T-cell (primary cell): ENCODE data around the gene NAV2. TPM values are rescaled to one million over a fixed set of nuclear protein-coding genes. Genes with fewer than 3 reads are reported as not detected.

ENCODE experiments used
- ATAC-seq, 4 experiments: fragments of 200-7000 bp in 3 of 4; fragments of 150-1000 bp in 1 of 4; cut with Tn5 transposase; replicated peaks in 1 of 4; 1 replicate in 3 of 4; 2 replicates in 1 of 4; pipeline ENCODE4 v1.10.0; 2021; ENCODE audit warnings: moderate library complexity in 3 of 4, mild to moderate bottlenecking in 2 of 4, moderate number of reproducible peaks in 1 of 4
- CTCF ChIA-PET, 2 donors: fragments of 300-600 bp; sonication (Branson Sonifier 250); formaldehyde crosslinking; loops; one replicate each; lab custom pipeline; 2022; ENCODE audit warnings: antibody characterized with exemption in 2 of 2; lab: Charles Lee
- POLR2A ChIA-PET, 2 donors: fragments of 300-600 bp; sonication (Branson Sonifier 250); formaldehyde crosslinking; loops; one replicate each; lab custom pipeline; 2022; ENCODE audit warnings: antibody characterized with exemption in 2 of 2; lab: Charles Lee
- DNase-seq, 35 experiments: peaks; one replicate each; pipeline versions ENCODE4 v3.0.0 to v3.0.0-alpha.2; 2013 to 2023
- H3K27ac ChIP-seq: one replicate; pipeline ENCODE4 v1.5.1; 2013; ENCODE audit warnings: low read length
- H3K27me3 ChIP-seq, 2 experiments: replicated peaks in 1 of 2; 1 replicate in 1 of 2; 2 replicates in 1 of 2; pipeline versions ENCODE4 v1.6.1 to v1.7.0; 2013; ENCODE audit warnings: low read length in 1 of 2, mixed read lengths in 1 of 2; ENCODE audit not compliant: control insufficient read depth in 2 of 2, insufficient read depth in 2 of 2; ENCODE audit errors: extremely low read depth in 1 of 2
- H3K36me3 ChIP-seq, 2 donors: 1 replicate in 1 of 2; 2 replicates in 1 of 2; pipeline versions ENCODE4 v1.6.1 to v1.7.0; 2013; ENCODE audit warnings: low read length in 1 of 2; ENCODE audit not compliant: control insufficient read depth in 2 of 2, insufficient read depth in 1 of 2; ENCODE audit errors: extremely low read depth in 1 of 2
- H3K4me1 ChIP-seq, 2 experiments: 1 replicate in 1 of 2; 2 replicates in 1 of 2; pipeline versions ENCODE4 v1.6.1 to v1.7.0; 2013; ENCODE audit warnings: low read length in 2 of 2, mixed read lengths in 1 of 2; ENCODE audit not compliant: insufficient read depth in 2 of 2, control insufficient read depth in 1 of 2; ENCODE audit errors: extremely low read depth in 1 of 2
- H3K4me3 ChIP-seq, 2 donors: 1 replicate in 1 of 2; 2 replicates in 1 of 2; pipeline versions ENCODE4 v1.5.1 to v1.7.0; 2013; ENCODE audit warnings: mild to moderate bottlenecking in 2 of 2, low read length in 1 of 2, moderate library complexity in 1 of 2; ENCODE audit not compliant: control insufficient read depth in 1 of 2; ENCODE audit errors: extremely low read depth in 1 of 2
- H3K9me3 ChIP-seq: 2 replicates; pipeline ENCODE4 v1.7.0; 2013
- H3K27ac Mint-ChIP-seq, 2 donors: one replicate each; pipeline ENCODE4 v1.8.0; 2020 to 2021; ENCODE audit warnings: mild to moderate bottlenecking in 2 of 2, mixed read lengths in 2 of 2
- H3K27me3 Mint-ChIP-seq, 2 donors: one replicate each; pipeline ENCODE4 v1.8.0; 2021 to 2022; ENCODE audit warnings: mixed read lengths in 2 of 2
- H3K36me3 Mint-ChIP-seq: one replicate; pipeline ENCODE4 v1.8.0; 2021; ENCODE audit warnings: mixed read lengths
- H3K4me1 Mint-ChIP-seq, 3 donors: one replicate each; pipeline ENCODE4 v1.8.0; 2020 to 2022; ENCODE audit warnings: mixed read lengths in 3 of 3, mild to moderate bottlenecking in 1 of 3
- H3K4me3 Mint-ChIP-seq, 3 donors: one replicate each; pipeline ENCODE4 v1.8.0; 2020 to 2022; ENCODE audit warnings: mild to moderate bottlenecking in 3 of 3, mixed read lengths in 3 of 3, moderate library complexity in 3 of 3
- H3K9me3 Mint-ChIP-seq, 3 donors: one replicate each; pipeline ENCODE4 v1.8.0; 2020 to 2022; ENCODE audit warnings: mixed read lengths in 3 of 3
- WGBS: methylation state at CpG from one replicate; pipeline ENCODE4 v1.1.5; 2013; ENCODE audit warnings: missing lambda C conversion rate; ENCODE audit not compliant: insufficient coverage; 5-methylcytosine and 5-hydroxymethylcytosine counted together
- total RNA-seq, 35 experiments: library from RNA in 6 of 35; stranded (reverse) in 6 of 35; fragments of 120-200 nt in 1 of 35; gene quantifications; one replicate each; pipeline versions ENCODE4 v1.2.1 to v1.2.4 and lab custom pipeline; 2013 to 2026

NAV2 gene
- total RNA-seq, 5 donors from 2014 or later (not counting 1 experiment from before 2014, with no cell fraction given), result 0.55 to 3.0 (median 1.8) TPM

DNA sequence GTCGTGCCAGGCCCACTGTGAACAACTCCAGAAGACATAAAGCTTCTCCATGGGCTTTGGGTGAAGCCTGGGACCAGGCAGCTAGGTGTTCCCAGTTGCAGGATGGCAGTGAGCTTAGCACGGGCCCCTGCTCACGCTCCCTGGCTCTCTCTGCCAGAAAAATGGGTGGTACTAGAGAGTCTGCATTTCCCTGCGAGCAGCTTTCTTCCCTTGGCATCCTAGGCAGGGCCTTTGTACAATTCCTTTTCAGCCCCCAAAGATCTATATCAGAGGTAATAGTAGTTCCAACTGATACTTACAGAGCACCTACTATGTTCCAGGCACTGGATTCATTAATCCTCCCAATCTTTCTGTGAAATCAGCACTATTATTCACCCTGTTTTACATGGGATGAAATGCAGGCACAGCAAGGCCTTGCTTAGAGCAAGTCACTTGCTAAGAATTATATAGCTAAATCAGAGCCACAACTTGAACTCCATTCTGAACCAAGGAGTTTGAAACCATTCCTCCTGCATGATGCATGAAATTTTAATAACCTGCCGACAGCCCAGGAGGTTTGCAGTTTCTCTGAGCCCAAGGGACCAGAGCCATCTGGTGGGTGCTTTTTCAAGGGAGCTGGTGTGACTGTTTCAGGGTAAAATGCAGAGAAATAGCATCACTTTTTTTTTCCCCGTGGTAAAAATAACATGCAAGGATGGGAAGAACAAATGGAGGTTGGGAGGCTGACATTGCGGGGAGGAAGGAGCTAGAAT is 22.7 kb downstream of the NAV2 start:
- Histone ChIP-seq H3K9me3 (no peaks in the 10 kb centered on the region), H3K4me3 (no peak overlapping the region), H3K36me3 (no peaks in the 10 kb centered on the region), H3K27ac (no peak overlapping the region), H3K4me1 (no peaks in the 10 kb centered on the region), H3K27me3 (peaks cover 0 to 7% of the 10 kb centered on the region in 2 experiments)
- POLR2A ChIA-PET, result no interaction called here
- WGBS, result 76% methylated on average over 2 of the region's 7 CpGs
- Mint-ChIP-seq H3K36me3 (no peaks in the 10 kb centered on the region), H3K27me3 (no peaks in the 10 kb centered on the region), H3K9me3 (no peaks in the 10 kb centered on the region), H3K27ac (no peak overlapping the region), H3K4me1 (no peaks in the 10 kb centered on the region), H3K4me3 (no peak overlapping the region)
- CTCF ChIA-PET, result no interaction called here
- DNase-seq (no peak), ATAC-seq (no peak)

DNA sequence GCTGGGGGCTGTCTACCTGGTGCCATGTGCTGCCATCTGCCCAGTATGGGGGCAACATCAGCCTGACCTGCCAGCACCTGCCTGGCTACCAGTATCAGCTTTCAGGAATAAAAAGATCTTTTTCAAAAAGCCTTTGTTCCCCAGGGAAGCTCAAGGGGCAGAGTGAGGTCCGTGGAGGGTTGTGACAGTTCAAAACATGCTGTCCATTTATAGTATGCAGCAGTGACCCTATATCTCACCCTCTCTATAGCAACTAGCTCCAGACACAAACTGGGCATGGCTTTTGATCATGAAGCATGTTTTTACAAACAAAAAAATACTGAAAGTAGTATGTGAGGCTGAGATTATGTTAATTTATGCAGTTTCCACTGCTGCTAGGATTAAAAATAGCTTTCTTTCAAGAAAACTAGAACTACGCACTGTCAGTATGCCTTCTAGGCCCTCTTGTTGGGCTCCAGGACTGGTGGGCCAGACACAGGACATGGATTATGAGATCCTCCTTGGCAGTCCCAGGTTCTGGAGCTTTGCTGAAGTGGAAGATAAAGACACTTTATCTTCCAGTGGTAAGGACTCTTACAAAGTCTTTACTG is 23.4 kb downstream of the NAV2 start:
- Histone ChIP-seq H3K4me1 (no peaks in the 10 kb centered on the region), H3K9me3 (no peaks in the 10 kb centered on the region), H3K27ac (no peak overlapping the region), H3K27me3 (peaks cover 0 to 7% of the 10 kb centered on the region in 2 experiments), H3K36me3 (no peaks in the 10 kb centered on the region), H3K4me3 (no peak overlapping the region)
- ChIA-PET CTCF (no interaction called here), POLR2A (no interaction called here)
- H3K9me3 Mint-ChIP-seq, result no peaks in the 10 kb centered on the region
- no peak for ATAC-seq
- WGBS, result 100% methylated on average over 1 of the region's 2 CpGs
- H3K27ac Mint-ChIP-seq, result no peak overlapping the region
- no peaks in the 10 kb centered on the region for H3K27me3 Mint-ChIP-seq
- no peak for DNase-seq
- no peaks in the 10 kb centered on the region for H3K36me3 Mint-ChIP-seq
- H3K4me1 Mint-ChIP-seq, result no peaks in the 10 kb centered on the region
- H3K4me3 Mint-ChIP-seq, result no peak overlapping the region

- POLR2A ChIA-PET, result no interaction called here
- H3K9me3 Mint-ChIP-seq, result no peaks in the 10 kb centered on the region
- 95% methylated on average over 3 of the region's 3 CpGs for WGBS
Measured at GRCh38 chr11:19736831-19737230, 24.2 kb downstream of the NAV2 start.

DNA sequence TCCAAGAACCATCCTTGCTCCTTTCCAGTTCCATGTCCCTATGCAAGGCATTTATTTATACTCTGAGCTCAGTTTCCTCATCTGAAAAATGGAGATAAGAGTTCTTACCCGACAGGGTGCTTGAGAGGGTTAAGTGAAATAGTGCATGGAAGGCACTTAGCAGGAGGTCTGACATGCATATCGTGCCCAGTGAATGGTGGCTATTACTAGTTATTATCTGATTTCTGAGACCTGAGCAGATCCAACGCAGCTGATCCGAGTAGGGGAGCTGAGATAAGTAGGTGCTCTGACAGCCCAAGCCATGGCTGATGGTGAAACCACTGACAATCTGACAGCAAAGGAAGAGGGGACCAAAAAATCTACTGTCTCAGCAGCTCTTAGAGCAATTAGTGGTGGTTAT is 24.9 kb downstream of the NAV2 start:
- POLR2A ChIA-PET, result no interaction called here

More at GRCh38 chr11:19736831-19737230, 24.2 kb downstream of the NAV2 start:
- Histone ChIP-seq H3K9me3 (no peaks in the 10 kb centered on the region), H3K27ac (no peak overlapping the region), H3K4me3 (no peak overlapping the region), H3K27me3 (peaks cover 0 to 7% of the 10 kb centered on the region in 2 experiments), H3K36me3 (no peaks in the 10 kb centered on the region), H3K4me1 (no peaks in the 10 kb centered on the region)
- Mint-ChIP-seq H3K27ac (no peak overlapping the region), H3K4me1 (no peaks in the 10 kb centered on the region), H3K36me3 (no peaks in the 10 kb centered on the region), H3K4me3 (no peak overlapping the region), H3K27me3 (no peaks in the 10 kb centered on the region)
- ATAC-seq (no peak), DNase-seq (no peak)
- CTCF ChIA-PET, result no interaction called here

DNA sequence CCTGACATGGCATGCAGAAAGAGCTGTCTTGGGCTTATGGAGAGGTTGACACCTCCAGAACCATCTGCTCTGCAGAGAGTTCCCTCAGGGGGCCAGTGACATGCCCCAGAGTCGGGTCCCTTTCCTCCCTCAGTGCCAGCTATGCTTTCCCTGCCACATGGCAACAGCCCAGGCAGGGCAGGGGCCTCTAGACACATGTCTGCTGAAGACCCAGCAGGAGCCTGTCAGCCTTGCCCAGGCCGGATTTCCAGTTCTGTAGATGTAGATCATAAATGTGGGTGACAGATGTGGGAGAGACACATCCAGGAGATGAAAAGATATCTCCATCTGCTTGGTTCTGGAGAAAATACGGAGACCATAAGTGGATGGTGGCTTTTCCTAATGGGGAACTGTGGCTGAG is 25.5 kb downstream of the NAV2 start:
- ATAC-seq (no peak), DNase-seq (no peak)
- Mint-ChIP-seq H3K4me3 (no peak overlapping the region), H3K4me1 (no peaks in the 10 kb centered on the region), H3K36me3 (no peaks in the 10 kb centered on the region), H3K27me3 (peaks cover 0 to 4% of the 10 kb centered on the region in 2 donors), H3K9me3 (no peaks in the 10 kb centered on the region), H3K27ac (no peak overlapping the region)
- ChIA-PET CTCF (no interaction called here), POLR2A (no interaction called here)
- no peaks in the 10 kb centered on the region for H3K36me3 ChIP-seq
- H3K27ac ChIP-seq, result no peak overlapping the region
- H3K4me1 ChIP-seq, result no peaks in the 10 kb centered on the region
- no peaks in the 10 kb centered on the region for H3K9me3 ChIP-seq
- H3K4me3 ChIP-seq, result no peak overlapping the region
- peaks cover 0 to 7% of the 10 kb centered on the region in 2 experiments for H3K27me3 ChIP-seq
- 20% methylated on average over 2 of the region's 3 CpGs for WGBS

More for the DNA sequence above, 24.9 kb downstream of the NAV2 start:
- CTCF ChIA-PET, result no interaction called here
- Mint-ChIP-seq H3K27ac (no peak overlapping the region), H3K4me1 (no peaks in the 10 kb centered on the region), H3K36me3 (no peaks in the 10 kb centered on the region), H3K9me3 (no peaks in the 10 kb centered on the region), H3K4me3 (no peak overlapping the region), H3K27me3 (no peaks in the 10 kb centered on the region)
- Histone ChIP-seq H3K4me3 (no peak overlapping the region), H3K4me1 (no peaks in the 10 kb centered on the region), H3K36me3 (no peaks in the 10 kb centered on the region), H3K9me3 (no peaks in the 10 kb centered on the region), H3K27me3 (peaks cover 0 to 7% of the 10 kb centered on the region in 2 experiments), H3K27ac (no peak overlapping the region)
- DNase-seq (no peak), ATAC-seq (no peak)
- WGBS, result 97% methylated on average over 3 of the region's 4 CpGs

GRCh38 chr11:19739872-19740271 is 27.2 kb downstream of the NAV2 start:
- CTCF ChIA-PET, result interaction anchor here (0.7 to 2.2 kb wide), 2 partner anchors 176 to 180 kb away, joined by 3 to 7 read pairs; no protein-coding TSS in a partner anchor

More at GRCh38 chr11:19739872-19740271, 27.2 kb downstream of the NAV2 start:
- Mint-ChIP-seq H3K27ac (peak overlapping the region in 1 of 2 donors; percentile 23), H3K27me3 (peaks cover 0 to 4% of the 10 kb centered on the region in 2 donors), H3K36me3 (no peaks in the 10 kb centered on the region), H3K4me1 (no peaks in the 10 kb centered on the region), H3K9me3 (no peaks in the 10 kb centered on the region), H3K4me3 (no peak overlapping the region)
- peaks cover 0 to 5% of the 10 kb centered on the region in 2 experiments for H3K27me3 ChIP-seq
- H3K4me1 ChIP-seq, result no peaks in the 10 kb centered on the region
- ATAC-seq (no peak), DNase-seq (no peak)
- no peaks in the 10 kb centered on the region for H3K36me3 ChIP-seq
- no peak overlapping the region for H3K4me3 ChIP-seq
- WGBS, result 100% methylated on average over 1 of the region's 4 CpGs
- no peaks in the 10 kb centered on the region for H3K9me3 ChIP-seq
- no peak overlapping the region for H3K27ac ChIP-seq
- POLR2A ChIA-PET, result no interaction called here
